ENCODE results near the gene DBNDD1. TPM values are rescaled to one million over a fixed set of nuclear protein-coding genes. Genes with fewer than 3 reads are reported as not detected.
A peak's percentile ranks its signal among the peaks of the same experiment; 100 is the strongest.
"Not testable (repeated sequence)": the region's sequence is repeated elsewhere in the genome, so short reads cannot be mapped to it uniquely, and the experiment has no call there.

The DBNDD1 gene
- total RNA-seq, 1 donor from 2014 or later = 7.0 TPM

DNA sequence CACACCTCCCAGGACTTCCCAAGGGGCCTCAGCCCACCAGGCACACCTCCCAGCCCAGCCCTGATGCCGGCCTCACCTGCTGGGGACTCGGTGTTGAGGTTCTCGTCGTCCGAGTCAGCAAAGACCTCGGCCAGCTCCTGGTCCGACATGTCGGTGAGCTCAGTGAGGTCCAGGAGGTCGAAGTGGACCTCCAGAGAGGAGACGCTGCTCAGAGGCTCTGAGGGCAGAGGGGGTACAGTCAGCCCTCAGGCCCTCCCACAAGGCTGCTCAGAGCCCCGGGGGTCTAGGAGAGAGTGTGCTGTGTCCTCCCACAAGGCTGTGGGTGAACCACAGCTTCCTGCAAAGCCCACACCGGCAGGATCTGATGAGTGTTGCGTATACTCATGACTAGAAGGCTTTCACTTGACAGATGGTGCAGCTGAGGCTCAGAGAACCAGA is 10.5 kb downstream of the DBNDD1 start:
- Histone ChIP-seq H3K36me3 (no peaks in the 10 kb centered on the region), H3K4me1 (no peaks in the 10 kb centered on the region), H3K27ac (no peak overlapping the region), H3K27me3 (no peaks in the 10 kb centered on the region), H3K9me3 (no peaks in the 10 kb centered on the region), H3K4me3 (no peak overlapping the region)
- DNase-seq = no peak
- intact Hi-C loops (cut with DNase I) = no loop called here
- peak; percentile 12 for ATAC-seq
- TF ChIP-seq, protein P1, sequence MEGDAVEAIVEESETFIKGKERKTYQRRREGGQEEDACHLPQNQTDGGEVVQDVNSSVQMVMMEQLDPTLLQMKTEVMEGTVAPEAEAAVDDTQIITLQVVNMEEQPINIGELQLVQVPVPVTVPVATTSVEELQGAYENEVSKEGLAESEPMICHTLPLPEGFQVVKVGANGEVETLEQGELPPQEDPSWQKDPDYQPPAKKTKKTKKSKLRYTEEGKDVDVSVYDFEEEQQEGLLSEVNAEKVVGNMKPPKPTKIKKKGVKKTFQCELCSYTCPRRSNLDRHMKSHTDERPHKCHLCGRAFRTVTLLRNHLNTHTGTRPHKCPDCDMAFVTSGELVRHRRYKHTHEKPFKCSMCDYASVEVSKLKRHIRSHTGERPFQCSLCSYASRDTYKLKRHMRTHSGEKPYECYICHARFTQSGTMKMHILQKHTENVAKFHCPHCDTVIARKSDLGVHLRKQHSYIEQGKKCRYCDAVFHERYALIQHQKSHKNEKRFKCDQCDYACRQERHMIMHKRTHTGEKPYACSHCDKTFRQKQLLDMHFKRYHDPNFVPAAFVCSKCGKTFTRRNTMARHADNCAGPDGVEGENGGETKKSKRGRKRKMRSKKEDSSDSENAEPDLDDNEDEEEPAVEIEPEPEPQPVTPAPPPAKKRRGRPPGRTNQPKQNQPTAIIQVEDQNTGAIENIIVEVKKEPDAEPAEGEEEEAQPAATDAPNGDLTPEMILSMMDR (IDR thresholded peaks at IDR 0.05) = no peak

DNA sequence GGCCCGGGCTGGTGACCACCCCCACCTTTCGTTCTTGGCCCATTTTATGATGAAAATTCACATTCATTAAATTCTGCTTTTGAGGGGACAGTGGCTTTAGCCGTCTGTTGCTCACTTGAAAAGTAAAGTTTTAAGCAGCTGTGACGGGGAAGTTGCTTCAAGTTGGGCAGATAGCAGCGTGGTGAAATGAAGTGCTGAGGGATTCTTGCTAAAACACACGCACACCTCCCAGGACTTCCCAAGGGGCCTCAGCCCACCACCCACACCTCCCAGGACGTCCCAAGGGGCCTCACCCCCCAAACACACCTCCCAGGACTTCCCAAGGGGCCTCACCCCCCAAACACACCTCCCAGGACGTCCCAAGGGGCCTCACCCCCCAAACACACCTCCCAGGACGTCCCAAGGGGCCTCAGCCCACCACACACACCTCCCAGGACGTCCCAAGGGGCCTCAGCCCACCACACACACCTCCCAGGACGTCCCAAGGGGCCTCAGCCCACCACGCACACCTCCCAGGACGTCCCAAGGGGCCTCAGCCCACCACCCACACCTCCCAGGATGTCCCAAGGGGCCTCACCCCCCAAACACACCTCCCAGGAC is 11.5 kb downstream of the DBNDD1 start:
- H3K9me3 ChIP-seq; ATAC-seq; H3K27me3 ChIP-seq; H3K4me1 ChIP-seq; DNase-seq; intact Hi-C loops (cut with DNase I); H3K27ac ChIP-seq; H3K4me3 ChIP-seq; H3K36me3 ChIP-seq: not testable (repeated sequence)

DNA sequence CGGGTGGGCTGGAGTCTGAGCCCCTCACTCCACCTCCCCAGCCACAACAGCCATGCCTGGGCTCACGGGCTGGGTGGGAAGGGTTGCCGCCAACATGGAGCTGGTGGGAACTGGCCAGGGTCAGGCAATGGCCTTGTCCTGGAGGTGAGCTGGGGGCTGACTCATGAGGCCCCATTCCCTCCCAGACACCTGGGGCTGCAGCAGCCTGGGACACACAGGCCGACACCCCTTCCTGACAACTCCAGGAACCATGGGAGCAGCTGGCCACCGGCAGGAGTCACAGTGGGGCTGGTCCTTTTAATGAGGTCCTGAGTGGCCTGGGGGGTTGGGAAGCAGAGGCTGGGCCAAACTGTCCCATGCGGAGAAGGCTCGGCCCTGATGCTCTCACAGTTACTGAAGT is 12.2 kb downstream of the DBNDD1 start:
- no peaks in the 10 kb centered on the region for H3K4me1 ChIP-seq
- H3K9me3 ChIP-seq = no peaks in the 10 kb centered on the region
- no peak for ATAC-seq
- TF ChIP-seq, protein P1 (IDR thresholded peaks at IDR 0.05) = no peak
- DNase-seq = no peak
- intact Hi-C loops (cut with DNase I) = no loop called here
- no peaks in the 10 kb centered on the region for H3K36me3 ChIP-seq
- H3K27me3 ChIP-seq = no peaks in the 10 kb centered on the region
- no peak overlapping the region for H3K27ac ChIP-seq
- no peak overlapping the region for H3K4me3 ChIP-seq

DNA sequence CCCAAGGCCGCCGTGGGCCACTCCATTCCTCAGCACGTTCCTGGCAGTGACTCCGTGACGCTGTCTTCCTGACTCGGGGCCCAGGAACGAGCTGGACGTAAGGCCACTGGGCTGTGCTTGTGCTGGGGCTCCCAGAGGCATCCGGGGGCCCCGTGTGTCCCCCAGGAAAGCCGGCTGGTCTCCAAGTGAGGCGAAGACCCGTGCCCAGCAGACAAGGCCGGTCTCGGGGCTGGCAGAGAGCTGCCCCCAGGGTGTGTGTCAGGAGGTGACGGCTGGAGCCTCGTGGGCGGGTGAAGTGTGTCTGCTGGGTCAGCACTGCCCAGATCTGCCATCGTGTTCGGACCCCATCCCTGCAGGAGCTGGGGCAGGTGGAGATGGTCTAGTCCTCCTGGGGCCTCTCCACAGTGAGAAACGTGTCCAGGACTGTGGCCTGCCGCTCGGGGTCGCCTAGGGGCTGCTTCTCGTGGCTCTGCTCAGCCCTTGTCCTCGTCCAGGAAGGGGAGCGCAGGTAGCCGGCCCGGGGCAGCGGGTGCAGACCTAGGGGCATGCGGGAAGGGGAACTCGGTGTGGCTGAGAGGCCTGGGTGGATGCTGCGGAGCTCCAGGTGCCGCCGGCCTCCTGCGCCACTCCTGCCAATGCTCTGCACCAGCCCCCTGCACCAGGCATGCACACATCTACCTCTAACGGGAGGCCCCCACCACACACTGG is 13.1 kb downstream of the DBNDD1 start:
- TF ChIP-seq, protein P1 (IDR thresholded peaks at IDR 0.05) = no peak
- H3K27me3 ChIP-seq = no peaks in the 10 kb centered on the region
- no peak for DNase-seq
- H3K27ac ChIP-seq = no peak overlapping the region
- ATAC-seq = no peak
- no peaks in the 10 kb centered on the region for H3K9me3 ChIP-seq
- no peaks in the 10 kb centered on the region for H3K4me1 ChIP-seq
- no peaks in the 10 kb centered on the region for H3K36me3 ChIP-seq
- intact Hi-C loops (cut with DNase I) = no loop called here
- no peak overlapping the region for H3K4me3 ChIP-seq

DNA sequence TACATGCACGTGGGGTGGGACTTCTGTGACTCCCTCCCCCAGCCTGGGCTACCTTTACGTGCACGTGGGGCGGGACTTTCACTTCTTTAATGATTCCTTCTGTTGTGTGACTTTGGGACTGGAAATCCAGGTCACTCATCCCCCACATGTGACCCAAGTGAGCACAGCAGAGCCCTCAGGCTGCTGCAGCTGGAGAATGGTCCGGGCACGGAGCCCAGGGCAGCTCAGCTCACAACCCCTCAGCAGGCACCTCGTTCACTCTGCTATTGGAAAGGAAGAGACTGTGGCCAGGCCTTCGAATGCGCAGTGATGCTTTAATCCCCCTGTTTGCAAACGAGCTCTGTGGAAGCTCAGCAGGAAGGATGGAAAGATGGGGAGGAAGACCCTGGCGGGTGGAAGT is 14.7 kb downstream of the DBNDD1 start:
- ATAC-seq (no peak), DNase-seq (no peak)
- Histone ChIP-seq H3K9me3 (no peaks in the 10 kb centered on the region), H3K36me3 (peaks cover 6% of the 10 kb centered on the region), H3K27ac (no peak overlapping the region), H3K4me1 (no peaks in the 10 kb centered on the region), H3K27me3 (no peaks in the 10 kb centered on the region), H3K4me3 (no peak overlapping the region)
- TF ChIP-seq, protein P1 (IDR thresholded peaks at IDR 0.05) = no peak
- intact Hi-C loops (cut with DNase I) = no loop called here

DNA sequence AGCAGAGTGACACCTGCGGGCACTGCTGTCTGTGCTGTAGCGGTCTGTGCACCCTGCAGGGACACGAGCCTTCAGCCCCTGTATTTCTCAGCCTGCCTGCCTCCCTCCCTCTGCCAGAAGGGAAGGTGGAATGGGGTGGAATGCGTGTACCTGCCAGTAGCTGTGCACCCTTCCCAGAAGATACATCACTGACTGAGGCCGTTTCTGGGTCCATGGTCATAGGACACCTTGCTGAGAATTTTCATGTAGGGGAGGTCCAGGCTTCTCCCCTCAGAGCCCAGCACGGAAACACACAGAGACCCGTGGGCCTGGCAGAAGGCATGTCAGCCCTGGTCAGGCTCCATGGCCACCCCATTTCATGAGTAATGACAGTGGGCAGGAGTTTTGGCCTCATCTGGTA is 16.5 kb downstream of the DBNDD1 start:
- TF ChIP-seq, protein P1 (IDR thresholded peaks at IDR 0.05) = no peak
- DNase-seq (no peak), ATAC-seq (no peak)
- intact Hi-C loops (cut with DNase I) = no loop called here
- Histone ChIP-seq H3K4me1 (no peaks in the 10 kb centered on the region), H3K4me3 (no peak overlapping the region), H3K27me3 (no peaks in the 10 kb centered on the region), H3K9me3 (no peaks in the 10 kb centered on the region), H3K36me3 (peaks cover 14% of the 10 kb centered on the region), H3K27ac (no peak overlapping the region)
